ENCODE data around the gene NAALADL2.

The NAALADL2 gene

GRCh38 chr3:175478301-175478700 is 619.2 kb downstream of the NAALADL2 start:
- no peaks in the 10 kb centered on the region for H3K36me3 ChIP-seq (ENCODE audit: insufficient read depth, low read length)
- no peak overlapping the region for H3K9ac ChIP-seq (ENCODE audit: low read depth, low read length)
- H3K4me1 ChIP-seq (ENCODE audit: insufficient read depth, low read length) = no peaks in the 10 kb centered on the region
- H3K9me3 ChIP-seq (ENCODE audit: control insufficient read depth, insufficient read depth, low read length) = no peaks in the 10 kb centered on the region

- Histone ChIP-seq H3K4me1 (ENCODE audit: insufficient read depth, low read length) (no peaks in the 10 kb centered on the region), H3K9ac (ENCODE audit: low read depth, low read length) (no peak overlapping the region), H3K9me3 (ENCODE audit: control insufficient read depth, insufficient read depth, low read length) (no peaks in the 10 kb centered on the region), H3K36me3 (ENCODE audit: insufficient read depth, low read length) (no peaks in the 10 kb centered on the region)
These were observed 620.0 kb downstream of the NAALADL2 start for GRCh38 chr3:175479175-175479574.

DNA sequence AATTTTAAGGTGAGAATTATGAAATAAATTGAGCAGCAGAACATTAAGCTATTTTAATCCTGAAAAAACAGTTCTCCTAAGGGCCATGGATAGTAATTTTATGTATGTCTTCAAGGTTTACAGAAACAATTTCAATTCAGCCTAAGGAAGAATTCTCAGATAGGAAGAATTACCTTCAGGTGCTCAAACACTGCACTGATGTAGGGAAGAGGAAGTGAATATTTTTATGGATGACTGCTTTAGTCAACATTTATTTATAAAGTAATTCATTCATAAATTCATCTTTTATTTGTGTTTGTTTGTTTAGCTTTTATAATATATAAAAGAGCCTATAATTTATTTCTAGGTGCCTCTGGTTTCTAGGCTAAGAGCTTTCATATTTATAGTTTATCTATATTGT is 620.7 kb downstream of the NAALADL2 start:
- Histone ChIP-seq H3K36me3 (ENCODE audit: insufficient read depth, low read length) (no peaks in the 10 kb centered on the region), H3K9ac (ENCODE audit: low read depth, low read length) (no peak overlapping the region), H3K9me3 (ENCODE audit: control insufficient read depth, insufficient read depth, low read length) (no peaks in the 10 kb centered on the region), H3K4me1 (ENCODE audit: insufficient read depth, low read length) (no peaks in the 10 kb centered on the region)

DNA sequence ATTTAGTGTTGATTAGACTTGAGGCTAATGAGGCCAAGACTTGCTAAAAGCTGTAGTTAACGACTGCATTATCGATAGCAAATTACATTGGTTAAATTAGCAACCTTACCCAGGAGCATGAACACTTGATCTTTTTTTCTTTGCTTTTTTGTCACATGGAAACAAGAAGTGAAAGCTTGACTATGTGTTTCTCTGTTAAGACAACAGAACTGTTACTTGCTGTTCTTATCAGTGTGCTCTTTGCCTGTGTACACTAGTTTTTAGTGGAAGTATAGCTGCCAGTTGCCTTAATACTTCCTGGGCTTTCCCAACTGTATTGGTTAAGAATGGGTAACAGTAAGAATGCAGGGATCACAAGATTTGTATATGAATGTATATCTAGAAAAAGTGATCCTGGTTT is 625.5 kb downstream of the NAALADL2 start:
- Histone ChIP-seq H3K9ac (ENCODE audit: low read depth, low read length) (no peak overlapping the region), H3K36me3 (ENCODE audit: insufficient read depth, low read length) (no peaks in the 10 kb centered on the region), H3K4me1 (ENCODE audit: insufficient read depth, low read length) (no peaks in the 10 kb centered on the region), H3K9me3 (ENCODE audit: control insufficient read depth, insufficient read depth, low read length) (no peaks in the 10 kb centered on the region)

- Histone ChIP-seq H3K36me3 (ENCODE audit: insufficient read depth, low read length) (no peaks in the 10 kb centered on the region), H3K9me3 (ENCODE audit: control insufficient read depth, insufficient read depth, low read length) (no peaks in the 10 kb centered on the region), H3K9ac (ENCODE audit: low read depth, low read length) (no peak overlapping the region), H3K4me1 (ENCODE audit: insufficient read depth, low read length) (no peaks in the 10 kb centered on the region)
These were observed 626.3 kb downstream of the NAALADL2 start for GRCh38 chr3:175485436-175485835.

DNA sequence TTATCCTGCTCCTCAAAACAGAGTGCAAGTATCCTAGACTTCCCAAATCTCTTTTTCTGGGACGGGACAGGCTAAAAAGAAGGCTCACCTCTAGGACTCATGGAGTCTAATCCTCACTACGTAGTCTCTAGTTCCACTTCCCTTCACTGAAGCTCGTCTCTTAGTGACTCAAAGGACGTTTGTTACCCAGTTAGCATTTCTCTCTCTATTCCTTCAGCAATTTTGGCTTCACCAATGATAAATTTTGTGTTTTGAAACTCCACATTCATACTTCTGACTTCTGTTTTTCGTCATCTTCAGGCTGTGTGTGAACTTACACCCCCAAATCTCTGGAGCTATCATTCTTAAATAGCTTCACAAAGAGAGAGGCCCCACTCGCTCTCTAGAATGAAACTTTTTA is 627.1 kb downstream of the NAALADL2 start:
- no peaks in the 10 kb centered on the region for H3K9me3 ChIP-seq (ENCODE audit: control insufficient read depth, insufficient read depth, low read length)
- H3K36me3 ChIP-seq (ENCODE audit: insufficient read depth, low read length) = no peaks in the 10 kb centered on the region
- H3K4me1 ChIP-seq (ENCODE audit: insufficient read depth, low read length) = no peaks in the 10 kb centered on the region
- no peak overlapping the region for H3K9ac ChIP-seq (ENCODE audit: low read depth, low read length)

DNA sequence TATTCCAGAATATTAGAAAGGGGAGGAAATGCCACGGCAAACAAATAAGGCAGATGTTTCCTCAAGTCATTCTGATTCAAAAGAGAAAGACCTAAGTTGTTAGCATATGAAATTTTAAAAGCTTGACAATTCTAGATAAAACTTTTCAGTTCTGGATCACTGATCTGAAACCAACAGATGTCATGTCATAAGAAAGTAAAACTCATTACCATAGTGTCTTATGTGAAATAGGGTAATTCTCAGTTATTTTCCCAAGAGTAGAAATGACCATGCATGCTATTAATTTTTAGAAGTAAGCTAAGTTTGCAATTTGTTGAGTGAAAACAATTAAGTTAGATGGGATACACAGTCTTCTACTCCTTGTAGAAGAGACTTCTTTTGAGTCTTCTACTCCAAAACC is 630.3 kb downstream of the NAALADL2 start:
- no peaks in the 10 kb centered on the region for H3K4me1 ChIP-seq (ENCODE audit: insufficient read depth, low read length)

GRCh38 chr3:175493301-175493700 is 634.2 kb downstream of the NAALADL2 start:
- Histone ChIP-seq H3K9me3 (ENCODE audit: control insufficient read depth, insufficient read depth, low read length) (no peaks in the 10 kb centered on the region), H3K9ac (ENCODE audit: low read depth, low read length) (no peak overlapping the region), H3K36me3 (ENCODE audit: insufficient read depth, low read length) (no peaks in the 10 kb centered on the region), H3K4me1 (ENCODE audit: insufficient read depth, low read length) (no peaks in the 10 kb centered on the region)

More for the DNA sequence above, 630.3 kb downstream of the NAALADL2 start:
- Histone ChIP-seq H3K36me3 (ENCODE audit: insufficient read depth, low read length) (no peaks in the 10 kb centered on the region), H3K9me3 (ENCODE audit: control insufficient read depth, insufficient read depth, low read length) (no peaks in the 10 kb centered on the region), H3K9ac (ENCODE audit: low read depth, low read length) (no peak overlapping the region)

DNA sequence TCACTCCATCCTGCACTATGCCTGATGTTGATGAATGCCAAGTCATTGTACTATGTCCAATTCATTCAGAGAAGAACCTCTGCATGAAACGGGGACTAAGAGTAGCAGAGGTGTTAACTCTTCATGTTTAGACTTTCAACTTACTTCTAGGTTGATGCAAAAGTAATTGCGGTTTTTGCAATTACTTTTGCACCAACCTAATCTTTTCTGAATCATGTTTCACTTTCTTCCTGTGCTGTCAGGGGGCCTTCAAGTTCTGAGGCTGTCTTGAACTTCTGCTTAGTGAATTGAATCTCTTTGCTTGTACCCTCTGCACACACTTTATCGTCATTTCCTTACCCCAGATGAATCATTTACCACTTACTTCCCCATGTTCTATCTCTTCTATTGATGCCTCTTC is 636.2 kb downstream of the NAALADL2 start:
- Histone ChIP-seq H3K9ac (ENCODE audit: low read depth, low read length) (no peak overlapping the region), H3K36me3 (ENCODE audit: insufficient read depth, low read length) (no peaks in the 10 kb centered on the region), H3K4me1 (ENCODE audit: insufficient read depth, low read length) (no peaks in the 10 kb centered on the region; the same call in 1 of the 2 replicates), H3K9me3 (ENCODE audit: control insufficient read depth, insufficient read depth, low read length) (no peaks in the 10 kb centered on the region)

- Histone ChIP-seq H3K9ac (ENCODE audit: low read depth, low read length) (no peak overlapping the region), H3K4me1 (ENCODE audit: insufficient read depth, low read length) (no peaks in the 10 kb centered on the region; the same call in 1 of the 2 replicates), H3K9me3 (ENCODE audit: control insufficient read depth, insufficient read depth, low read length) (no peaks in the 10 kb centered on the region)
These were observed 643.0 kb downstream of the NAALADL2 start for GRCh38 chr3:175502155-175502554.

GRCh38 chr3:175511219-175511785 is 652.2 kb downstream of the NAALADL2 start:
- 0 out of 2 replicates have a peak, but pooled peaks cover 3% of the 10 kb centered on the region for H3K4me1 ChIP-seq (ENCODE audit: insufficient read depth, low read length)
- no peak overlapping the region for H3K9ac ChIP-seq (ENCODE audit: low read depth, low read length)
- H3K9me3 ChIP-seq (ENCODE audit: control insufficient read depth, insufficient read depth, low read length) = no peaks in the 10 kb centered on the region
- H3K36me3 ChIP-seq (ENCODE audit: insufficient read depth, low read length) = no peaks in the 10 kb centered on the region

More at GRCh38 chr3:175502155-175502554, 643.0 kb downstream of the NAALADL2 start:
- H3K36me3 ChIP-seq (ENCODE audit: insufficient read depth, low read length) = no peaks in the 10 kb centered on the region

DNA sequence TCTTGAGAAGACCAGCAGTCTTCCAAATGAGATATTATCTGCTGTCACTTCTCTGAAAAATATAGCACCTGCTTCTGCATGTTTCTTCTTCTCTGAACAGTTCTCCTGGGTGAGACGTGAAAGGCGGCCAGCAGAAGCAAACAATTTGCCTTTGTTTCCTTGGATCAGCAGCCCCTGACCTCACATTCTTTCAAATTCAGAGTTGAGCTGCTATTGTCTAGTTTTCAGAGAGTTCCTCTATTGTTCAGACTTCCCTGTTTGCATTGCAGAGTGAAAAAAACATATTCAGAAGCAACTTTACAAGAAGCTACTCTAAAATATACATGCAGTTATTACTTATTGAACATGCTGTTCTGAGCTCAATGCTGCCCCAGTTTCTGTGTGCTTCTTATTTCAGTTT is 653.6 kb downstream of the NAALADL2 start:
- no peaks in the 10 kb centered on the region for H3K9me3 ChIP-seq (ENCODE audit: control insufficient read depth, insufficient read depth, low read length)
- no peaks in the 10 kb centered on the region for H3K36me3 ChIP-seq (ENCODE audit: insufficient read depth, low read length)
- no peak overlapping the region for H3K9ac ChIP-seq (ENCODE audit: low read depth, low read length)
- H3K4me1 ChIP-seq (ENCODE audit: insufficient read depth, low read length) = 0 out of 2 replicates have a peak, but pooled peaks cover 3% of the 10 kb centered on the region

DNA sequence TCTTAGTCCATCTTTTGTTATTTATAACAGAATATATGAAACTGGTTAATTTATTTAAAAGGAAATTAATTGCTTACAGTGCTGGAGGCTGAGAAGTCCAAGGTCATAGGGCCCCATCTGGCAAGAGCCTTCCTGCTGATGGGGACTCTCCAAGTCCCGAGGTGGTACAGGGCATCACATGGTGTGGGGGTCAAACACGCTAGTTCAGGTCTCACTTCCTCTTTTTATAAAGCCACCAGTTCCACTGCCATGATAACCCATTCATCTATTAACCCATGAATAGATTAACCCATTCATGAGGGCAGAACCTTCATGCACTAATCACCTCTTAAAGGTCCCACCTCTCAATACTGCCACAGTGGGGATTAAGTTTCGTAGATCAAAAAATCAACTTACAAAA is 659.3 kb downstream of the NAALADL2 start:
- Histone ChIP-seq H3K4me1 (ENCODE audit: insufficient read depth, low read length) (no peaks in the 10 kb centered on the region), H3K9ac (ENCODE audit: low read depth, low read length) (no peak overlapping the region), H3K36me3 (ENCODE audit: insufficient read depth, low read length) (no peaks in the 10 kb centered on the region), H3K9me3 (ENCODE audit: control insufficient read depth, insufficient read depth, low read length) (no peaks in the 10 kb centered on the region)

DNA sequence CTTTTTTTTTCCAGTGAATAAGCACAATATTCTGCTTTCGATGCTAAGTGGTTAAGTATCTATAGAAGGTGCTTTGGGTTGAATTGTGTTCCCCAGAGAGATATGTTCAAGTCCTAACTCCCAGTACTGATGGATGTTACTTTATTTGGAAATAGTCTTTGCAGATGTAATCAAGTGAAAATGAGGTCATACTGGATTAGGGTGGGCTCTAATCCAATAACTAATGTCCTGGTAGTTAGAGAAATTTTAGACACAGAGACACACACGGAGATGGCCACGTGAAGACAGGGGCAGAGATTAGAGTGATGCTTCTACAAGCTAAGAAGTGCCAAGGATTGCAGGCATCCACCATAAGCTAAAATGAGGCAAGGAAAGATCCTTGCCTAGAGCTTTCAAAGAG is 662.3 kb downstream of the NAALADL2 start:
- no peaks in the 10 kb centered on the region for H3K36me3 ChIP-seq (ENCODE audit: insufficient read depth, low read length)
- H3K4me1 ChIP-seq (ENCODE audit: insufficient read depth, low read length) = peaks cover 6% of the 10 kb centered on the region; the same call in 1 of the 2 replicates
- H3K9ac ChIP-seq (ENCODE audit: low read depth, low read length) = no peak overlapping the region
- H3K9me3 ChIP-seq (ENCODE audit: control insufficient read depth, insufficient read depth, low read length) = no peaks in the 10 kb centered on the region

DNA sequence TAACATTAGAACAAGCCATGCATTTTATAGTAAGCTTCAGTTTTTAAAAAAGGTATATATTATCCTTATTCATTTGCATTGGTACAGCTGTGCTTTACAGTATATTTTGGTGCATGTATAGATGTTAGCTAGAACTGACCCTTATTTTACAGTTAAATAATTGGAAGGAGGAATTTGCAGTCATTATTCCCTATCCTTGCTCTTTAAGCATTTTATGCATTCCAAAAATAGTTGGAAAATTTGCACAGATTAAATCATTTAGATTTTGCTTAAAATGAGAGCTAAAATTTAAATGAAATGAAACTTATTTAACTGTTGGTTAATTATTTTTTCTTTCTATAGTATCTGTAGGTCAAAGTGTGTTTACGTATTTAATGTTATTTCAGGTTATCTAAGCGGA is 667.1 kb downstream of the NAALADL2 start:
- peaks cover 13% of the 10 kb centered on the region; the same call in 1 of the 2 replicates for H3K4me1 ChIP-seq (ENCODE audit: insufficient read depth, low read length)

More for the DNA sequence above, 667.1 kb downstream of the NAALADL2 start:
- H3K36me3 ChIP-seq (ENCODE audit: insufficient read depth, low read length) = no peaks in the 10 kb centered on the region
- no peaks in the 10 kb centered on the region for H3K9me3 ChIP-seq (ENCODE audit: control insufficient read depth, insufficient read depth, low read length)
- H3K9ac ChIP-seq (ENCODE audit: low read depth, low read length) = peak overlapping the region; percentile 5; the same call in 1 of the 2 replicates
